Erythroblast (primary cell): Measurements from ENCODE around the gene CHD2.

Experiments
- GATA1 ChIP-seq: IDR thresholded peaks from 2 replicates; pipeline ENCODE4 v1.6.1; 2011; ENCODE audit warnings: low read depth, mild to moderate bottlenecking, control low read depth, low read length, moderate library complexity
- POLR2A ChIP-seq: IDR thresholded peaks from 2 replicates; pipeline ENCODE4 v1.6.1; 2011; ENCODE audit warnings: mild to moderate bottlenecking, low read length

- no peak for TF ChIP-seq POLR2A
- TF ChIP-seq GATA1, result no peak
Measured at GRCh38 chr15:93025625-93025982, 125.5 kb downstream of the CHD2 start.
